ENCODE measurements around the gene SERPINA10. TPM values are rescaled to one million over a fixed set of nuclear protein-coding genes. Genes with fewer than 3 reads are reported as not detected.

Gene SERPINA10
- total and polyA plus RNA-seq, 10 of the 15 experiments (the other 5 are each of a cell fraction or from before 2014, with no cell fraction given) = not detected

- ChIA-PET POLR2A (no interaction called here), SMC1A (ENCODE audit: uncharacterized antibody, unreplicated experiment) (no interaction called here), CTCF (no interaction called here), RAD21 (ENCODE audit: unreplicated experiment) (no interaction called here)
- intact Hi-C loops (cut with micrococcal nuclease; ENCODE audit: unreplicated experiment) (no loop called here), in situ Hi-C loops (cut with MboI) (no loop called here)
- H3K9me3 ChIP-seq (replicated peaks; ENCODE audit: control insufficient read depth, insufficient read depth, low read length) = no peaks in the 10 kb centered on the region; the same call in 2 of the 3 replicates
- H3K36me3 ChIP-seq (ENCODE audit: control insufficient read depth in 2 of 2, insufficient read depth in 2 of 2, low read length in 1 of 2) = no peaks in the 10 kb centered on the region
- H3K4me2 ChIP-seq (ENCODE audit: control insufficient read depth, insufficient read depth) = no peak overlapping the region
- ATAC-seq (no peak), FAIRE-seq (no peak), DNase-seq (ENCODE audit: low read depth, low spot score) (no peak)
- no peak overlapping the region for H3K4me3 ChIP-seq
- no peaks in the 10 kb centered on the region for H3K27me3 ChIP-seq (replicated peaks in 1 of 2; ENCODE audit: control insufficient read depth in 2 of 2, insufficient read depth in 2 of 2, low read length in 1 of 2)
- BruUV-seq (replicated peaks) = no TSS peak
- H4K20me1 ChIP-seq (ENCODE audit: control insufficient read depth, insufficient read depth) = no peaks in the 10 kb centered on the region
- H3K4me1 ChIP-seq (ENCODE audit: control insufficient read depth, insufficient read depth, low read length) = peaks cover 3% of the 10 kb centered on the region; the same call in 1 of the 2 replicates
- WGBS (ENCODE audit: insufficient coverage, insufficient replicate concordance, low lambda C conversion rate, missing lambda C conversion rate) = 50% methylated on average over 6 of the region's 6 CpGs
- no peak overlapping the region for H2AFZ ChIP-seq (ENCODE audit: control insufficient read depth, low read depth, low read length)
- no peak overlapping the region for H3K9ac ChIP-seq (ENCODE audit: control insufficient read depth, insufficient read depth, low read length)
- no peak for TF ChIP-seq MYC (IDR thresholded peaks at IDR 0.05; ENCODE audit: insufficient read depth, insufficient read length, insufficient replicate concordance, low read length, severe bottlenecking)
- no peak for TF ChIP-seq KAT2A (conservative IDR thresholded peaks at IDR 0.05; ENCODE audit: control insufficient read depth, low read depth, low read length)
- no peak overlapping the region for H3K27ac ChIP-seq (ENCODE audit: control insufficient read depth, insufficient read depth)
- H3K79me2 ChIP-seq (ENCODE audit: control insufficient read depth, insufficient read depth, low read length) = no peaks in the 10 kb centered on the region
Observed at GRCh38 chr14:94337274-94337673, 44.2 kb upstream of the SERPINA10 start.

- in situ Hi-C loops (cut with MboI) = no loop called here
- ChIA-PET POLR2A (no interaction called here), CTCF (no interaction called here), SMC1A (ENCODE audit: uncharacterized antibody, unreplicated experiment) (interaction anchor here (1.2 kb wide), 1 partner anchor 9 kb away, joined by 4 read pairs; no protein-coding TSS in a partner anchor), RAD21 (ENCODE audit: unreplicated experiment) (no interaction called here)
- intact Hi-C loops (cut with micrococcal nuclease; ENCODE audit: unreplicated experiment) = no loop called here
- H3K27me3 ChIP-seq (replicated peaks in 1 of 2; ENCODE audit: control insufficient read depth in 2 of 2, insufficient read depth in 2 of 2, low read length in 1 of 2) = no peaks in the 10 kb centered on the region
- H3K9me3 ChIP-seq (replicated peaks; ENCODE audit: control insufficient read depth, insufficient read depth, low read length) = no peaks in the 10 kb centered on the region; the same call in 2 of the 3 replicates
- no peak overlapping the region for H3K4me2 ChIP-seq (ENCODE audit: control insufficient read depth, insufficient read depth)
- no peak overlapping the region for H2AFZ ChIP-seq (ENCODE audit: control insufficient read depth, low read depth, low read length)
- no peaks in the 10 kb centered on the region for H3K79me2 ChIP-seq (ENCODE audit: control insufficient read depth, insufficient read depth, low read length)
- H3K4me3 ChIP-seq = no peak overlapping the region
- no peaks in the 10 kb centered on the region for H3K4me1 ChIP-seq (ENCODE audit: control insufficient read depth, insufficient read depth, low read length)
- H3K27ac ChIP-seq (ENCODE audit: control insufficient read depth, insufficient read depth) = no peak overlapping the region
- ATAC-seq (no peak), FAIRE-seq (no peak), DNase-seq (ENCODE audit: low read depth, low spot score) (no peak)
- WGBS (ENCODE audit: insufficient coverage, insufficient replicate concordance, low lambda C conversion rate, missing lambda C conversion rate) = 52% methylated on average over 4 of the region's 4 CpGs
- H3K36me3 ChIP-seq (ENCODE audit: control insufficient read depth in 2 of 2, insufficient read depth in 2 of 2, low read length in 1 of 2) = no peaks in the 10 kb centered on the region
- H4K20me1 ChIP-seq (ENCODE audit: control insufficient read depth, insufficient read depth) = no peaks in the 10 kb centered on the region
- no TSS peak for BruUV-seq (replicated peaks)
- H3K9ac ChIP-seq (ENCODE audit: control insufficient read depth, insufficient read depth, low read length) = no peak overlapping the region
- TF ChIP-seq TAF1 (IDR thresholded peaks at IDR 0.05; ENCODE audit: borderline replicate concordance, low read depth, low read length) (no peak), CEBPZ (IDR thresholded peaks at IDR 0.05; ENCODE audit: low read depth, low read length) (no peak), TCF3 (IDR thresholded peaks at IDR 0.05; ENCODE audit: borderline replicate concordance, insufficient read depth, low read depth, low read length) (no peak), ZBTB33 (IDR thresholded peaks at IDR 0.05) (no peak), HDAC6 (IDR thresholded peaks at IDR 0.05; ENCODE audit: unreplicated experiment) (no peak), IKZF2 (IDR thresholded peaks at IDR 0.05) (no peak)
Observed at GRCh38 chr14:94334872-94335271, 41.8 kb upstream of the SERPINA10 start.

Data from GM12878 (cell line).